GM10248 (cell line): ENCODE results near the gene LOXL4.

ENCODE experiments used
- CTCF ChIA-PET: fragments of 300-600 bp; sonication (Branson Sonifier 250); formaldehyde crosslinking; extraction: SDS; loops from one replicate; lab custom pipeline; 2021; ENCODE audit warnings: antibody characterized with exemption; lab: Yijun Ruan, JAX
- POLR2A ChIA-PET: fragments of 350-650 bp; sonication (Branson Sonifier 250); formaldehyde crosslinking; extraction: SDS; loops from one replicate; lab custom pipeline; 2020; ENCODE audit warnings: antibody characterized with exemption; lab: Yijun Ruan, JAX
- DNase-seq: peaks from one replicate; pipeline ENCODE4 v3.0.0; 2012; ENCODE audit errors: extremely low spot score
- TF ChIP-seq, protein P1 (sequence below): IDR thresholded peaks from 2 replicates; pipeline ENCODE4 v1.5.1; 2012; ENCODE audit warnings: mild to moderate bottlenecking, low read depth; ENCODE audit errors: extremely low read depth, missing control alignments, control extremely low read depth

The LOXL4 gene

DNA sequence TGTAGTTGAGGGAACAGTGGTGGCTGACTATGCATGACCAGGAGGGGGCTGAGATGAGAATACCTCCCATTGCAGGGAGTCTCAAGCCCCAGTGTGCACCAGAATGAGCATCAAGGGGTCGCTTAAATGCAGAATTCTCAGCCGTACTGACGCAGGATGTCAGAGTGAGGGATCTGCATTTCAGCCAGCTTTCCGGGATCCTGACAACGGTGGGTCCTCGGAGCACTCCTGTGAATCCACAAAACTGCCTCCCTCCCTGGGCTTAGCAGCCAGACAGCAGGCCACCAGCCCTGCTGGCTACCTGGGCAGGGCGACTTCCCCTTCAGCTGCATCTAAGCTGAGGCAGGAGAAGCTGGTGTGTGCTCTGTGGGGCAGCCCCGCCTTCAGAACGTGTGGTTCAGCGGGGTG, 21.8 kb upstream of the LOXL4 start:
- DNase-seq: no peak
- TF ChIP-seq, protein P1, sequence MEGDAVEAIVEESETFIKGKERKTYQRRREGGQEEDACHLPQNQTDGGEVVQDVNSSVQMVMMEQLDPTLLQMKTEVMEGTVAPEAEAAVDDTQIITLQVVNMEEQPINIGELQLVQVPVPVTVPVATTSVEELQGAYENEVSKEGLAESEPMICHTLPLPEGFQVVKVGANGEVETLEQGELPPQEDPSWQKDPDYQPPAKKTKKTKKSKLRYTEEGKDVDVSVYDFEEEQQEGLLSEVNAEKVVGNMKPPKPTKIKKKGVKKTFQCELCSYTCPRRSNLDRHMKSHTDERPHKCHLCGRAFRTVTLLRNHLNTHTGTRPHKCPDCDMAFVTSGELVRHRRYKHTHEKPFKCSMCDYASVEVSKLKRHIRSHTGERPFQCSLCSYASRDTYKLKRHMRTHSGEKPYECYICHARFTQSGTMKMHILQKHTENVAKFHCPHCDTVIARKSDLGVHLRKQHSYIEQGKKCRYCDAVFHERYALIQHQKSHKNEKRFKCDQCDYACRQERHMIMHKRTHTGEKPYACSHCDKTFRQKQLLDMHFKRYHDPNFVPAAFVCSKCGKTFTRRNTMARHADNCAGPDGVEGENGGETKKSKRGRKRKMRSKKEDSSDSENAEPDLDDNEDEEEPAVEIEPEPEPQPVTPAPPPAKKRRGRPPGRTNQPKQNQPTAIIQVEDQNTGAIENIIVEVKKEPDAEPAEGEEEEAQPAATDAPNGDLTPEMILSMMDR: no peak
- ChIA-PET CTCF (no interaction called here), POLR2A (no interaction called here)

- POLR2A ChIA-PET: no interaction called here
- TF ChIP-seq, protein P1: no peak
- DNase-seq: no peak
- CTCF ChIA-PET: interaction anchor here (1.5 to 1.7 kb wide), 2 partner anchors 9 to 16 kb away, joined by 4 read pairs; no protein-coding TSS in a partner anchor
Observed at GRCh38 chr10:98287321-98287720, 19.3 kb upstream of the LOXL4 start.

- TF ChIP-seq, protein P1: no peak
- ChIA-PET POLR2A (no interaction called here), CTCF (interaction anchor here (0.8 to 1.7 kb wide), 3 partner anchors 12 to 24 kb away, joined by 3 to 5 read pairs (median 4); no protein-coding TSS in a partner anchor)
Observed at GRCh38 chr10:98286419-98286818, 18.4 kb upstream of the LOXL4 start.

DNA sequence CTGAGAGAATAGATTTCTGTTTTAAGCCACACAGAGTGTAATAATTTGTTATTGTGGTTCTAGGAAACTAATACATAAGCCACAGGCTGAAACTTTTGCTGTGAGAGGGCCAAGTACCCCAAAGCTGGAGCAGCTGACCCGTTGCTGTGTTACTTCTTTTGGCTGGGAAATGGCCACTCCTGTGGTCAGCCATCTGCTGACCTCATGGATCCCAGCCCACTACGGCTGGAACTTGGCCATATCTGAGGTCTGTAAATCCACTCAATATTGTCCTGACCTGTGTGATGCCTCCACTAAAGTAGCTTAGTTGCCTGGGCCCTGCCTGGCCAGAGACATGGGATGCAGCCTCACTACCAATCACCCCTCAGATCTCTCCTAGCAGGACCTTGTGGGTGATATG, 17.4 kb upstream of the LOXL4 start:
- ChIA-PET CTCF (interaction anchor here (1.2 kb wide), 1 partner anchor 25 kb away, joined by 5 read pairs; no protein-coding TSS in a partner anchor), POLR2A (no interaction called here)
- TF ChIP-seq, protein P1: no peak
- DNase-seq: no peak

More at GRCh38 chr10:98286419-98286818, 18.4 kb upstream of the LOXL4 start:
- no peak for DNase-seq

DNA sequence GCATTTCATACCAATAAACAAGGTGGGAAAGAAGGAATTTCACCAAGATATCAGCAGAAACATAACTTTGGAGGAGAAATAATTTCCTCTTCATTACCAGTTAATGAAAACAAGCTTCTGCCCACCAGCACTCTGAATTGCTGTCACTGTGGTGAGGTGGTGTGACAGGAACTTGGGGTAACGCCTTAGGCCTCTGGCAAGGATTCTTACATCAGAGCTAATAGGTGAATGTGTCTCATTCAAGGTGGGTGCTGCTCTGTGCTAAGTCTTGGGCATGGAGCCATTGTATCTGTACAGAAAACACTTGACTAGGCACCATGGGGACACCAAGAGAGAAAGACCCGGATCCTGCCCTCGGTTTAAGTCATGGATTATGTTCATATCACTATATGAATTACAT, 8.3 kb upstream of the LOXL4 start:
- POLR2A ChIA-PET: no interaction called here
- CTCF ChIA-PET: interaction anchor here (0.7 kb wide), 1 partner anchor 33 kb away, joined by 3 read pairs; no protein-coding TSS in a partner anchor
- no peak for DNase-seq
- TF ChIP-seq, protein P1: no peak

DNA sequence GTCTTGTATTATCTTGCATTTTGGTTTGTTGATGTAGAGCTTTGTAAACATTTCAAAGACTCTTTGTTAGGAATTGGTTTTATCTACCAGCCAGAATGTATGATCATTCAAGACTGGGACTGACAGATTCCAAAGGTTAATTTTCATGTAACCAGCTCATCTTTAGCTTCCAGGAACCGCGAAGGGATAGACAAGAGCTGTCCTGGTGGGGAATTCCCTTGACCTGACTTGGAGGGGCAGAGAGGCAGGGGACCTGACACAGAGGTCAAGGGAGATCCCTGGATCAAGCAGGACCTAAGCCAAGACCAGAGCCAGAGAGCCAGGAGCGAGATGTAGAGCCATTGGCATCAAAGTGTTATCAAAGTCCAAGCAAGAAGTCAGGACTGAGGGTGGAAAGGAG, 6.6 kb upstream of the LOXL4 start:
- ChIA-PET POLR2A (no interaction called here), CTCF (no interaction called here)
- DNase-seq: no peak
- TF ChIP-seq, protein P1: no peak
